SW480 (cell line): ENCODE measurements around the gene PER1.

Experiments
- DNase-seq: peaks from one replicate; pipeline ENCODE4 v3.0.0-alpha.2; 2016; ENCODE audit warnings: low spot score

PER1 gene

DNA sequence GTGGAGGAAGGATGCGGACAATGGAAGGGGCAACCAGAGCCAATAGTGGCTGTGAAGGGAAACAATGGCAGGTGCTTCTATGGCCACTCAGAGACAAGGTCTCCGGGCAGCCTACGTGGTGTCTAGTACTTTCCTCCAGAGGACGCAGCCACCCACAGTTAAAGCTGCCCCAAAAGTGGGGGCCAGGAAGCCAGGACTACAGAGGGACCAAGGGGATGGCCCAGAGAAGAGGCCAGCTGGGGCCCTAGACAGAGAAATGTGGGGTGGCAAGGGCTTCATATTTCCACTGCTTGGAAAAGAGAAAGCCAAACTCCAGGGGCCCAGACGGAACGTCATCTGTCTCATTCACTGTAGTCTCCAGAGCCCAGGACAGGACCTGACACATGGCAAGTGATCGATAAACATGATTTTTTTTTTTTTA is 837 bp upstream of the PER1 start:
- no peak for DNase-seq

DNA sequence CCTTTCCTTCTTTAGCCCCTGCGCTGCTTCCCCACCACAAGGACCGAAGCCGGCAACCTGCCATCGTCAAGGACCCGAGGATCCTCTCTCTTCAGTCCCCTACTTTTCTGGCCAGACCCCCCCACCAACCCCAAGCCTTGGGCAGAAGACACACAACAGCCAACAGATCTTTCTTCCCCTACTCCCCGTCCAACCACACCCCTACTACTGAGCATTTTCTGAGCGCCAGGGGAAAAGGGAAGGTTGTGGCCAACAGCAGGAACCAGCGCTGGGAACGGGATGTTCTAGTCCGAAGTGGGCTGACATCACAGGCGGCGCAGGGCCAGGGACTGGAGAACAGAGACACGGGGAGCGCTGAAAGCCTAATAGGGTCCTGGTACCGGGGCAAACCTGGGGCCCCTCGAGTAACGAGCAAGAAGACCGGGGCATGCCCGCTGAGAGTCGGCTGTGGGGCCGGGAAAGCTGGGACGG is 528 bp downstream of the PER1 start:
- DNase-seq: peak; percentile 40

DNA sequence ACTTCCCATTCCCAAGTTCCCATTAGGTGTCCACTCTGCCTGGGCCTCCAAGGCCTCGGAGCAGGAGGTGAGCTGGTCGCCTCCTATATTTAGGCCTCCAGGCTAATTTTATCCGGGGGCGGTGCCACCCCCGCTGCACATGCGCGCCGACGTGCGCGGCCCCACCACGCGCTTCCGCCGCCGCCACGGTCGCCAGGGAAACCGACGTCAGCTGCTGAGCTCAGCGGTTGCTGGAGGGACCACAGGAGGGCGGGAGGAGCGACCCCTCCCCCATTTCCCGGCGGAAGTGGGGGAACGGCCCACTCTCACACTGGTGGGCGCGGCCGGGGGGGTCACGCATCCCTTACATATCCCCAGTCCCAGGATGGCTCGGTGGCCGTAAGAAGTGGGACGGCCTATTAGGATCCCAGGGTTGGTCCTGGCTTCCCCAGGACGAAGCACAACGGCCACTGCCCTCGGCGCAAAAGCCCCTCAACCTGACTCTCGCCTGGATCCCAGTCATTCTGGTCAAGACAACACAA is 1.0 kb downstream of the PER1 start:
- DNase-seq: peak; percentile 59

DNA sequence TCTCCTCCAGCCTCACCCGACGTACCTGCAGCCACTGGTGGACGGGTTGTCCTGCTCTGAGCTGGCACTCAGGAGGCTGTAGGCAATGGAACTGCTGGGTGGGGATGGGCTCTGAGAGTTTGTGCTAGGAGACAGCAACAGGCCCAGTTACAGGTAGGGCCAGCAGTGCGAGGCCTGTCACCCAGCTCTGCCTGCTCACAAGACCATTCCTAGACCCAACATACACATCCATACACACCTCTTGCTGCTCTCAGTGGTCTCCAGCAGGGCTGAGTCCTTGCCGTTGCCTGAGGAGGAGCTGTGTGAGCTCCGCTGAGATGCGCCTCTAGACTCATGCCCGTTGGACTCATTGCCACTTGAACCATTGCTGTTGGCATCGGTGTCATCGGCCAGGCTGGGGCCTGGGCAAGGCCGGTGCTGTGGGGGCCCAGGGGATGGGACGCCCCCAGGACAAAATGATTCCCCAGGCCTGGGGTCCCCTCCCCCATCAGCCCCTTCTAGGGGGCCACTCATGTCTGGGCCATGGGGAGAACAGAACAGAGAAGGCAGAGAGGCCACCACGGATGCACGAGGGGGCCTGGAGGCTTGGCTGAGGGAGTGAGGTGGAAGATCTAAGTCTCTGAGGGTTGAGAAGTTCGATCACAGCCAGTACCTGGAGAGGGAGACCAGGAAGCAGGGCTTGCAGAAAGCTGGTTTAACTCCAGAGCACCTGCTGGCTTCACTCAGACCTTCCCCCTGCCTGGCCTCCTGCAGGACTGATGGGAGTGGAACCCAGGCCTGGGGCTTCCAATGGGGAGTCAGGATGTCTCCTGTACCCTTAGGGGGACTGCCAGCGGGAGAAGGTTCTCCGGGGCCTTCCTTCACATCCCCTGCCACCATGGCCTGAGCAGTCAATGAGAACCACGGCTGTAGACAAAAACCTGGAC is 1.7 kb downstream of the PER1 start:
- no peak for DNase-seq

DNA sequence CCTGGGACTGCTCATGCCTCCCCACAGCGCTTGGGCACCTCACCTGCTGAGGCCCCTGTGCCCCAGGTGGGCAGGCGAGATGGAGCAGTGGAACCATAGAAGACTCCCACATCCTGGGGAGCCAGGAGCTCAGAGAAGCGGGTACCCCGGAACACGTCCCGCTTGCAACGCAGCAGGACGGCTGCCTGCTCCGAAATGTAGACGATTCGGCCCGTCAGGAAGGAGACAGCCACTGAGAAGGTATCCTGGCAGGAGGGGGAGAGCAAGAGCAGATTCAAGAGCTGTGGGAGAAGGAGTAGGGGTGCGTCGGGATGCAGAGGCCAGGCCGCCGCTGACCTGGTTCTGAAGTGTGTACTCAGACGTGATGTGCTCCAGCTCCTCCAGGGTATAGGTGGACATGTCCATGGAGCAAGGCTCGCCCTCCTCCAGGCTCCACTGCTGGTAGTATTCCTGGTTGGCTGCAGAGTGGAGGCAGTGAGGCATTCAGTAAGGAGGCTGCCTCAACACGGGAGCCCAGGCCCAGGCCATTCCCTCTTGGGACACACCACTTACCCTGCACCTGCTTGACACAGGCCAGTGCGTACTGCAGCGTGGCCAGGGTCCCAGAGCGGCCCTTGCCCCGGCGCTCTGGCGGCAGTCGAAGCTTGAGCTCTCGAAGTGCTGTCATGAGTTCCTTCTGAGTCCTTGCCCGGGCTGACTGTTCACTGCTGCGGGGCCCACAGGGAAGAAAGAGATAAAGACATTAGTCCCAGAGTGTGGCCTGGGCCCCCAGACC is 2.6 kb downstream of the PER1 start:
- no peak for DNase-seq

DNA sequence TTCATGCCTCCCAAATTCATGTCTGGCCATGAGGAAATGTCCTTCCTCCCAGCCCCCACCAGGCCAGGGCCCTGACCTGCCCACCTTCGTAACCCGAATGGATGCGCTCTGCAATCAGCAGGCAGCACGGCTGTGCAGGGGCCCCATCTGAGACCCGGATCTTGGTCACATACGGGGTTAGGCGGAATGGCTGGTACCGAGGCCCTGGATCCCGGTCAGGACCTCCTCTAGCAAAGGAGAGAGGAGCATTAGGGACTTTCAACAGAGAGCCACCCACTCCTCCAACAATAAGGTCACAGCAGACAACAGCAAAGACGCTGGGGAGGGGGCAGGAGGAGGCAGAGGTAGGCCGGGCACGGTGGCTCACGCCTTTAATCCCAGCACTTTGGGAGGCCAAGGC is 3.6 kb downstream of the PER1 start:
- no peak for DNase-seq

DNA sequence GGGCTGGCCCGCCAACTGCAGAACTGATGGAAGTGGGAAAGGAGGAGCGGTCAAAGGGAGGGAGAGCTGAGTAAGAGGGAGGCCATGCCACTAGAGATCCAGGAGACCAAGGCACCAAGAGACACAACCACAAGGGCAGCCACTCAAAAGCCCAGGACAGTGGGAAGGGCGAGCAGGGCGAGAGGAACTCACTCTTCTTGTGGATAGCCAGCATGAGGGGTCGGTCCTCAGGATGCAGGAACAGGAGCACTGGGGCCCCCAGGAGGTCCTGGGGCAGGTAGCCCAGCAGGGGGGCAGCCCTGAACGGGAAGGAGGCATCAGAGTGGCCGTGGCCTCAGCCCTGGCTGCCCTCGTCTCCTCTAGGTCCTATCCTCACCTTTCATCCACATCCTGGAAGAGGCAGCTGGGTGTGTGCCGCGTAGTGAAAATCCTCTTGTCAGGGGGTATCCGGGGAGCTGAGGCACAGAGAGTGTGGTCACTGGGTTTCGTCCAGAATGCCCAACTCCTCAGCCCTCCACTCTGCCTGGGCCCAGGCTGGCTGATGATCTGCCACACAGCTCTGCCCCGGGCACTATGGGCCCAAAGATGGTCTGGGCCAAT is 4.3 kb downstream of the PER1 start:
- no peak for DNase-seq

DNA sequence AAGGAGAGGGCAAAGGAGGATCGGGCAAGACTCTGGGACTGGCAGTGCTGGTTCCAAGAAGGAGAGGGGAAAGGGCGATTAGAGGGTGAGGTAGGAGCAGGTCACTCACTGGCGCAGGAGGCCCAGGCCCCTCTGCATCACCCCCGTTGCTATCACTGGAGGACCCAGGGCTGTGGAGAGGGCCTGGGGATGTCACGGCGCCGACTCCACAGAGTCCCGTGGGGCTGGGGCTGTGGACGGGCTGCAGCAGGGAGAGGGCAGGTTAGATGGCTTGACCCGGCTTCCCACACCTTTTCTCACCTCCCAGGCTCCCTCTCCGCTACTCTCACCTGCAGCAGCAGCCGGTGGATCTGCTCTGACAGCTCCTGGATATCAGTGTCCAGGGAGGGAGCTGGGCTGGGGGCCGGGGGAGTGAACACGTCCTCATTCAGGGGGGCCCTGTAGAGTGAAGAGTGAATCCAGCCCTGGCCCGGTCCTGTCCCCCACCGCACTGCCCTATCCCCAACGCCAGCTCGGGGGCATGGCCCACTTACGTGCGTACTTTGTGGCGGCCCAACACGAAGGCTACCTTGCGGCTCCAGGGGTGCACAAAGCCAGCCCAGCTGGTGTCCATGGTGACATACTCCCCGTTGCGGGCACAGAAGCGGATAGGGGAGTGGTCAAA is 4.9 kb downstream of the PER1 start:
- DNase-seq: no peak

DNA sequence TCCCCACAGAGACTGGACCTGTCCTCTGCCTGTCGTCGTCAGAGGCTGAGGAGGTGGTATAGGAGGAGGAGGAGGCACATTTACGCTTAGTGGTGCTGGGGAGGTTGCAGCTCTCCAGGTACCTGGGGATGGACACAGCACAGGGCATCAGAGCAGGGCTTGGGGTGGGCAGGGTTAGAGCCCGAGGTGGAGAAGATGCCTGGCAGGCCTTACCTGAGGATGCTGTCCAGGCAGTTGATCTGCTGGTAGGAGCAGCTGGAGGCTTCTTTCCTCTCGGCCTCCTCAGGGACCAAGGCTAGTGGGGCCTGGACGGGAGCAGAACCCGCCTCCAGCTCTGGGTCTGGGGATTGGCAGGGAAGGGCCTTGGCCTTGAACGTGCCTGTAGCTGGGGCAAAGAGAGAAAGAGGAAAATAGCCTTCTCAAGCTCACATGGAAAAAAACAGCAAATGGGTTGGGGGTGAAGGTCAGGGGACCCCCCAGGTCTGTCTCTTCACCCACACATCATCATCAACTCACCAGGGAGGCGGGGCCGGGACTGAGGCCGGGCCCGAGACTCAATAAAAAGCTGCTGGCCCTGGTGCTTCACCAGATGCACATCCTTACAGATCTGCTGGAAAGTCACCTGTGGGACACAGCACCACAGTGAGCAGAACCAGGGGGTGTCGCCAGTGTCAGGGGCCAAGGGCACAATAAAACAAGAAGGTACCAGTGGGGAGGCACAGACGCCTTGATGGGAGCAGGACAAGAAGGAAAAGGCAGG is 5.6 kb downstream of the PER1 start:
- DNase-seq: no peak

DNA sequence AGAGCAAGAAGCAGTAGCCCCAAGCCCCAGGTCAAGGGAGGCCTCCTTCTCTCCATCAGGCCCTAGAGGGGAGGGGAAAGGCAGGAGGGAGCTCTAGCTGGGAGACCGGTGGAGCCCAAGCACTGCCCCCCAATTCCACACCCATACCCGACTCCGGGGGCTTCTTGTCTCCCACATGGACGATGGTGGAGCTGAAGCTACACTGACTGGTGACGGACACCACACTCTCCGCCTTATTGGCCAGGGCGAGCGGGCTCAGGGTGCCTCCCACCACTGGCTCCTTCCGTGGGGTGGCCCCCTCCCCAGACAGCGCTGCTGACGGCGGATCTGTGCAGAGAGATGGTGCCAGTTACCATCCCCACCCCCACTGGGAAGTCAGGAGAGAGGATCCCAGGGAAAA is 6.4 kb downstream of the PER1 start:
- no peak for DNase-seq

DNA sequence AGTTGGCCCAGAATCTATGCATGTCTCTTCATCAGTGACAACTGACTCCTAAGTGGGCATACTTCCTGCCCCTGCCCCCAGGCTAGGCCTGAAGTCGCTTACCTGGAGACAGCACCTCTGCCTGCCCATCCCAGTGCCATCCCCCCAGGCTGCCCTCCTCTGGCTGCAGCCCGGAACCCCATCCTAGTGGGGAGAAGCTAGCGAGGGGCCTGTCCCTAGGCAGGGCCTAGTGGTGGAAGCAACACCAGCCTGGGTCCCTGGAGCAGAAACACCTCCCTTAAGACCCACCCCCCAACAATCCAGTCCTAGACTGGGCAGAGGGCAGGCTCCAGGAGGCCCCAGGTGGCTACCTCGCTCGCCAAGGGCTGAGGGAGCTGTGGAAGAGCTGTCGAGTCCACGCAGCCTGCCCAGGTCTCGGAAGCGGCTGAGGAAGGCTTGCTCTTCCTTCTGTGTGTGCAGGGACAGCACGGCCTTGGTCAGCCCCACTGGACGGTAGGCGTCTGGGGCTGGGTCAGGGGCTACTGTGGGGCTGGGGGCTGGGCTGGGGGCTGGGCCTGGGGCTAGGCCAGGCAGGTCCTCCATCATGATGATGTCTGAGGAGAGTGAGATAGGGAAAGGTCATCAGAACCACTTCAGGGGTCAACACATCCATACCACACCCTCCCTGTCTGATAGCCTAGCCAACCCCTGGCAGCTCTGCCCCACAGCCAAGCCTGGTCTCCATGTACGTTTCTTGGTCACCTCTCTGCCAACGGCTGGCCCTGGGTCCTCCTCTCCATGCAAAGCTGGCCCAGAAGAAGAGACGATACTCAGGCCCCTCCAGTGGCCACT is 7.6 kb downstream of the PER1 start:
- no peak for DNase-seq

DNA sequence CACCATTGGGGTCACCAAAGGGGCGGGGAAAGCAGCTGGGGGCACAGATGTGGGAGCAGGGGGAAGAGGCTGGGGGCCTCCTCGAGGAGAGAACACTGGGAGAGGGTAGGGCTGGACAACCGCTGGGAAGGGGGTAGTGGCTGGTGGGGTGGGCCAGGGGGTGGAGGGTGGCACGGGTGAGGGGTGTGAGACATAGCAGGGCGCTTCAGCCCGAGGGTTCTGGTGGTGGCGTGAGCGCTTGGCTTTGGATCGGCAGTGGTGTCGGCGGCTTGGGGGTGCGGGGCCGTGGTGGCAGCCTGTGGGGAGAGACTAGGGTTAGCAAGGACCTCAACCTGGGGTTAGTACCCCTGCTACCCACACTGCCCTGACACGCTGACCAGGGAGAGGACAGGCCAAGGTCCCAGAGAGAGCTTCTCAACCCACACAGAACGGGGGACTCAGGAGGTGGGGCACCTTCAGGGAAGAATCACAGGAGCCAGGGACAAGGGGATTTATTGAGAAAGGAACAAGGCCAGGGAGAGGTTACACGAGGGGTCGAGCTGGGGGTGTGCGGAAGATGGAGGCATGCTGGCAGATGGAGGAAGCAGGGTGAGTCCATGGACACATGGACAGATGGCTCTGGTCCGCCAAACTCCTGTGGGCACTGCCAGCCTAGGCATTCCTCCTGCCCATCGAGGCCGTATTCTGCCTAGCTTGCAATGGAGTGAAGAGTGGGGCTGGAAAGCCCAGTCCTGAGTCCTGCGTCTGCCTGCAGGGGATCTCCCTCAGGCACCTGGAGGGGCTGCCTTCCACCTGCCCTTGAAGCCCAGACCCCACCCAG is 8.4 kb downstream of the PER1 start:
- DNase-seq: no peak

DNA sequence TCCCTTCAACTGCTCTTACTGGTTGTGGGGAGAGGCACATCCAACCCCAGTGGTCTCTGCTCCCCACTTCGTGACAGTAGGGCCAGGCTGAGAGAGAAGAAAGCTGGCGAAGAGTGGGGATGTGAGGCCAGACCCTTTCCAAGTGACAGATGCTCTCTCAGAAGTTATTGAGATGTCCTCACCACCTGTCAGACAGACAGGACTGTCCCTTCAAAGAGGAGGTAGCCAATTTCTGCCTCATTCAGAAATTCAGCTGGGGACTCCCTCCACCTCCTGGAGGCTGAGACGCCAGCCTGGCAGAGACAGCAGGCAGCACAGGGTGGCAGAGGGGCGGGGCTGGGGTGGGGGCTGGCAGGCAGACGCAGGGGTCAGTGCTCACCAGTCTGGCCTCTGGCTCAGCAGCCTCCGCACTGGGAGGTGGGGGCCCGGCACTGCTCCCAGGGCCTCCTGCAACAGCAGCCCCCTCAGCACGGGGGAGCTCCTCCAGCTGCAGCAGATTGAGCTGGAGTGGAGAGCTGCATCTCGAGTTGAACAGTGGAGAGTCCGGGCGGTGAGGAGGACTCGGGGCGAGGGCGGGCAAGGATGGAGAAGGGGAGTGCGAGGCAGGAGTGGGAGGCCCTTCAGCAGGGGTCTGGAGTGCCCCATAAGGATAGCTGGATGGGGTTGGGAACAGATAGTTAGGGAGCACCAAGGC is 9.2 kb downstream of the PER1 start:
- no peak for DNase-seq

DNA sequence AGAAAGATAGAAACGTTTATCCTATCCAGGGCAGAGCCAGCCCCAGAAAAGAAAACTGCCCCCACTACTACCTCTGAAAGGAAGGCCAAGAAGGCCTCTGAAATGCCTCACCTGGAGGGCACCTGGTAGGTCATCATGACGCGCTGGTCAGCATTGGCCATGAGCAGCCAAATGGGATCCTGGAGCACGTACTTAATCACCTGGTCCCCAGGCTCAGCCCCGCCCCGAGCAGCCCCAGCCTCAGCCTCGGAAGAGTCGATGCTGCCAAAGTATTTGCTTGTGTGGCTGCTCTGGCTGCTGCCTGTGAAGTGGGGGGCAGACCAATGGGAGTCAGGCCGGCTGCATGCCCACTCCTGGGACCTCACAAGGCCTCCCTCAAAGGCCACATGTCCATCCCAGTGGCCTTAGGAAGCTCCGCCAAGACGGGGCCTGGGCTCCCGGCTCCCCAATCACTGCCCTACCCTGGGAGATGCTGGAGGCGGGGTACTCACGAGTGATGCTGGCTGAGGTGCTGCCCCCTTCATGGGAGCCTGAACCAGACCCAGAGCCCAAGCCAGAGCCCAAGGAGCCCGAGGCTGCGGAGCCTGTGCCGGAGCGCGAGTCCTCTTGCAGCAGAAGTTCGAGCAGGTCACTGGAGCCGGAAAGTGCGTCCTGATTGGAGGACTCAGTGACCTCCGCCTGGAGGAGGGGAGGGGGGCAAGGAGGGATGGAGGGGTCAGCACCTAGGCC is 9.9 kb downstream of the PER1 start:
- no peak for DNase-seq

DNA sequence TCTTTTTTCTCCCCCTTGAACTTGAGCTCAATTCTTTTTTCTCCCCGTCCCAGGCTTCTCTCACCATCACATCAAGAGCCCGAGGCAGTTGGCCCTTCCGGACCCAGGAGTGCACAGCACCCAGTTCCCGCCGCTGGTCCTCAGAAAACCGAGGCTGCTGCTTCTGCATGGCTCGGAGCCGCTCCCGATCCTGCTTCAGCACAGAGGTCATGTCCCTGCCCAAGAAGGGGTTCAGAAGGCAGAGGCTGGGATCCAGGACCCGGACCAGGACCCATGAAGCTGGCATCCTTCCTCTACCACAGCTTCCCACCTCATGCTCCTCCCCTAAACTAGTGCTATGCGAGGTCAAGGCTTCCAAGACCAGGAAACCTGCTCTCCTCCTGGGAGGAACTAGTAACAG is 10.5 kb downstream of the PER1 start:
- no peak for DNase-seq

DNA sequence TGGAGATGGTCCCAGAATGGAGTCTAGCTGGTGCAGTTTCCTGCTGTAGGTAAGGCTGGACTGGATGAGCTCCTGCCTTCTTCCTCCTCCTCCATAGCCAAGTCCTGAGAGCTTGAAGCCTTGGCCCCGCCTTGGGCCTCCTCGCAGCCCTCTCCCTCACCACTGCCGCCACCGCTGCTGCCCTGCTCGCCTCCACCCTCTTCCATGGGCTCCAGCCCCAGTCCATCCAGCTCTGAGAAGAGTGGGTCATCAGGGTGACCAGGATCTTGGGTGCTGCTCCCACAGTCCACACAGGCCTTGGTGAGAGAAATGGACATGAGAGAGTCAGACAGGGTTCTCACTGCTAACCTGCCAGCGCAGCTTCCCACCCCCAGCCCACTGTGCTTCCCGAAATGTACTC is 11.2 kb downstream of the PER1 start:
- DNase-seq: no peak

DNA sequence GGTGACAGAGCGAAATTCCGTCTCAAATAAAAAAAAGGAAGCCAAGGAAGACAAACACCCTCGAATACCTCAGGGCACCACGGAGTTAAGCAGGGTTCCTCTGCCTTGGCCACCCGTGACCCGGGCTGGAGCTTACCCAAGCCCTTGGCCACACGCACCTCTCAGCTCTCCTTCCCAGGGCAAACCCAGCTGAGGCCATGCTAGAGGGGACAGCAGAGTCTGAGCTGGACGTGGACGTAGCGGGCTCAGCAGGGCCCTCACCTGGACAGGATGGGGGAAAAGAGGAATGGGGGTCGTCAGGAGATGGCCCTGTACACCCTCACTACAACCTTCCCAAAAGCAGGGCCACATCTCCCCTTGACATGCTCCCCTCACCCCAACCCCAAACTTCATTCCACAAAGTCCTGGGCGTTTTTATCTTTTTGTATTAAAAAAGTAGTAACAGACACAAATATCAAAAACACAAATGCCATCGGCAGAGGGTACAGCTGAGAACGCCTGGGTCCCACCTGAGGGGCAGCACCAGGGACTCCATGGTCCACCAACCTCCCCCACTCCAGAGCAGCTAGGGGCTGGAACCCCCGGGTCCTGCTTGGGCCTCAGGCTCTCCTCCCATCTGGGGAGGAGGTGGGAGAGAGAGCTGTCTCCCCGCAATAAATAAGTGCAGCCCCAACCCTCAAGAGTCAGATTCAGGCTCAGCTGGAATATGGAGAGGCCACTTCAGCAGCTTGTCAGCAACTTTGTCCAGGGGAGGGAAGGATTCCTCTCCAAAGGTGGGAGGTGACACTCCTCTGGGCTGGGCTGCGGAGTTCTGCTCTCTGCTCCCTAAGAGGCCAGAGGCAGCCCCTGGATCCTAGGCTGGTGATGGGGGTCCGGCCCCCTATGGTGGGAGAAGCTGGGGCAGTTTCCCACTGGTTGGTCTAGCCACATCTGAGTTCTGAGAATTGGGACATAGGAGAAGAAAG is 11.9 kb downstream of the PER1 start:
- DNase-seq: no peak
